Measurements from ENCODE around the gene NAP1L4. TPM values are rescaled to one million over a fixed set of nuclear protein-coding genes. Genes with fewer than 3 reads are reported as not detected.

The NAP1L4 gene
- total and polyA plus RNA-seq, 2 of the 8 experiments (the other 6 are each of a cell fraction or from before 2014, with no cell fraction given): 75.8 to 194 TPM

GRCh38 chr11:2934611-2935239 lies 57.4 kb downstream of the NAP1L4 start:
- Histone ChIP-seq H3K23ac (ENCODE audit: insufficient read length) (no peak overlapping the region), H3K27me3 (replicated peaks in 1 of 4; ENCODE audit: control insufficient read depth in 3 of 4, extremely low read depth in 1 of 4, insufficient read depth in 3 of 4, low read length in 3 of 4) (peaks cover 2 to 4% (median 4%) of the 10 kb centered on the region in 4 experiments), H2AFZ (ENCODE audit: low read length) (no peak overlapping the region), H3K9me3 (ENCODE audit: insufficient read depth in 2 of 2, low read depth in 1 of 2, low read length in 1 of 2) (peaks cover 16 to 17% of the 10 kb centered on the region in 2 experiments), H3K27ac (ENCODE audit: low read depth, low read length) (no peak overlapping the region), H3K4me1 (replicated peaks in 1 of 4; ENCODE audit: control insufficient read depth in 3 of 4, insufficient read depth in 4 of 4, low read length in 3 of 4) (peaks cover 0 to 9% (median 2%) of the 10 kb centered on the region in 4 experiments; a peak in 5 of 7 replicates), H3K14ac (ENCODE audit: insufficient read length) (no peak overlapping the region), H4K20me1 (replicated peaks in 1 of 2; ENCODE audit: control insufficient read depth in 1 of 2, insufficient read depth in 2 of 2, low read length in 2 of 2) (no peaks in the 10 kb centered on the region), H3K56ac (replicated peaks; ENCODE audit: insufficient read length, low read depth, low read length) (no peak overlapping the region), H4K5ac (ENCODE audit: insufficient read length, low read depth, low read length) (no peak overlapping the region), H3K36me3 (ENCODE audit: control insufficient read depth in 2 of 4, insufficient read depth in 4 of 4, low read length in 3 of 4) (no peaks in the 10 kb centered on the region), H2BK20ac (ENCODE audit: low read length) (no peak overlapping the region), H2BK15ac (ENCODE audit: low read length) (no peak overlapping the region), H3K4me2 (ENCODE audit: insufficient read depth in 1 of 2, low read depth in 2 of 2, low read length in 2 of 2) (no peak overlapping the region), H2BK5ac (ENCODE audit: low read depth, low read length) (no peak overlapping the region), H4K91ac (replicated peaks; ENCODE audit: insufficient read length, low read length) (no peak overlapping the region), H3K79me2 (ENCODE audit: control insufficient read depth in 1 of 2, insufficient read depth in 2 of 2, low read length in 2 of 2) (no peaks in the 10 kb centered on the region), H3K79me1 (ENCODE audit: low read depth, low read length) (no peaks in the 10 kb centered on the region), H3K18ac (ENCODE audit: extremely low read depth, low read length) (no peak overlapping the region), H3K9ac (replicated peaks in 1 of 4; ENCODE audit: extremely low read depth in 1 of 4, low read depth in 3 of 4, low read length in 3 of 4) (no peak overlapping the region), H4K8ac (ENCODE audit: extremely low read depth, insufficient read depth, low read length) (no peak overlapping the region), H3K4me3 (ENCODE audit: extremely low read depth in 1 of 4, insufficient read depth in 2 of 4, low read depth in 3 of 4, low read length in 4 of 4) (no peak overlapping the region), H2BK120ac (replicated peaks; ENCODE audit: low read depth, low read length) (no peak overlapping the region), H2BK12ac (ENCODE audit: low read depth, low read length) (no peak overlapping the region), H3K4ac (replicated peaks; ENCODE audit: insufficient read length, low read depth, low read length) (no peak overlapping the region), H2AK5ac (ENCODE audit: low read depth, low read length) (no peak overlapping the region), H3K23me2 (ENCODE audit: low read depth, low read length) (no peaks in the 10 kb centered on the region; the same call in 1 of the 2 replicates)
- 79% methylated on average over 14 of the region's 14 CpGs; no CpG with 5 or more reads in 1 of the 2 experiments for WGBS, 2 experiments (ENCODE audit: extremely low coverage in 1 of 2, insufficient coverage in 1 of 2, insufficient read length in 1 of 2, insufficient replicate concordance in 2 of 2, low coverage in 1 of 2, low lambda C conversion rate in 2 of 2, missing lambda C conversion rate in 1 of 2)
- DNase-seq (ENCODE audit: low read depth in 1 of 2, low spot score in 2 of 2) (no peak), FAIRE-seq (no peak)
- TF ChIP-seq TCF12 (IDR thresholded peaks at IDR 0.05; ENCODE audit: low read depth, low read length) (no peak), CHD2 (IDR thresholded peaks at IDR 0.05; ENCODE audit: low read length) (no peak), SP2 (IDR thresholded peaks at IDR 0.05; ENCODE audit: low read length) (no peak), RAD21 (IDR thresholded peaks at IDR 0.05 in 1 of 2, conservative IDR thresholded peaks at IDR 0.05 in 1 of 2; ENCODE audit: low read depth in 2 of 2, low read length in 2 of 2) (no peak), BACH1 (IDR thresholded peaks at IDR 0.05; ENCODE audit: low read length) (no peak), CEBPB (IDR thresholded peaks at IDR 0.05; ENCODE audit: low read depth, low read length) (no peak), SIX5 (IDR thresholded peaks at IDR 0.05; ENCODE audit: low read depth, low read length) (no peak), MAFK (IDR thresholded peaks at IDR 0.05; ENCODE audit: low read depth, low read length) (no peak), EZH2 (IDR thresholded peaks at IDR 0.05; ENCODE audit: low read depth, low read length, severe bottlenecking) (no peak), NANOG (IDR thresholded peaks at IDR 0.05; ENCODE audit: insufficient read depth, low read depth, low read length, poor library complexity, severe bottlenecking) (no peak)
- POLR2A ChIA-PET (ENCODE audit: partially characterized antibody): interaction anchor here (1.7 kb wide), 1 partner anchor 122 kb away, joined by 4 read pairs; the partner anchor contains the start of gene CARS1
- CTCF ChIA-PET (ENCODE audit: partially characterized antibody): interaction anchor here (0.6 to 9.4 kb wide), 5 partner anchors 11 to 434 kb away, joined by 3 to 129 read pairs (median 7); partner anchors contain the start of gene CDKN1C

Measured in H1 (cell line).